GM19023 (cell line): Measurements from ENCODE around the gene TMEM213.

Experiments
- ATAC-seq: cut with Tn5 transposase; IDR thresholded peaks from one replicate; pipeline ENCODE4 v1.9.1; 2021; ENCODE audit warnings: mild to moderate bottlenecking, moderate library complexity; ENCODE audit not compliant: unreplicated experiment

The TMEM213 gene

DNA sequence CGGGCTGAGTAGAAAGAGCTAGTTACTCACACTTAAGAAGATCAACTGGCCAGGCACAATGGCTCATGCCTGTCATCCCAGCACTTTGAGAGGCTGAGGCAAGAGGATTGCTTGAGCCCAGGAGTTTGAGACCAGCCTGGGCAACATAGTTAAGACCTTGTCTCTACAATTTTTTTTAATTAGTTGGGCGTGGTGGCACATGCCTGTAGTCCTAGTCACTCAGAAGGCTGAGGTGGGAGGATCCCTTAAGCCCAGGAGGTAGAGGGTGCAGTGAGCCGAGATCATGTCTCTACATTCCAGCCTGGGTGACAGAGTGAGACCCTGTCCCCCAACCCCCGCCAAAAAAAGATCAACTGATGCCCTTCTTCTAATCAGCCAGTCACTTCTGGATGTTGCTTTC is 74.8 kb downstream of the TMEM213 start:
- no peak for ATAC-seq

DNA sequence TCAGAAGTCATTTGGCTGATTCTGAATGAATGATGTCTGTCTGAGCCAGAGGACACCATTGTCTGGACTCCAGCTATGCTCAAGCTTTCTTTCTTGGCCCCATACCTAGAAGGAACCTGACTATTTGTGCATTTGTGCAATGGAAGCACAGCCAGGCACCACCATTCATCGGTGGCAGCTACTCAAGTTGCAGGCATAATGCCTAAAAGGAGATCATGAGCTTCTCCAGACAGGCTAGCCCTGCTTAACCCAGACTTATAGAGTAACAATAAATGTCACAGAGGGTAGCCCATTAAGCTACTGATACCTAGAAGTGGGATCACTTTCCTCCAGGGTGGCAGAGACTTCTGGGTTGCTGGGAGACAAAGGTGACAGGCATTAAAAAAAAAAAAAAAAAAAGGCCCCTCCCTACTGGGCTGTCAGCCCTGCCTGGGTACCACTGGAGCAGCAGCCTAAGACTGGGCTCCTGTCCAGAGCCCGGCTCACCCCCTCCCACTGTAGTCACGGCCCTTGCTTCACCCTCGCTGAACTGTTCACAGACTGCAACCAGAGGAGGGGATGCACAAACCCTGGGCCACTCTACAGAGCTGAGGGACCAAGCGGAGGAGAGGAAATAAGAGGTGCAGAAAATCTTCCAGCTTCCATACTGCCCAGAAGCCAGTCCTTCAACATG is 75.6 kb downstream of the TMEM213 start:
- no peak for ATAC-seq

DNA sequence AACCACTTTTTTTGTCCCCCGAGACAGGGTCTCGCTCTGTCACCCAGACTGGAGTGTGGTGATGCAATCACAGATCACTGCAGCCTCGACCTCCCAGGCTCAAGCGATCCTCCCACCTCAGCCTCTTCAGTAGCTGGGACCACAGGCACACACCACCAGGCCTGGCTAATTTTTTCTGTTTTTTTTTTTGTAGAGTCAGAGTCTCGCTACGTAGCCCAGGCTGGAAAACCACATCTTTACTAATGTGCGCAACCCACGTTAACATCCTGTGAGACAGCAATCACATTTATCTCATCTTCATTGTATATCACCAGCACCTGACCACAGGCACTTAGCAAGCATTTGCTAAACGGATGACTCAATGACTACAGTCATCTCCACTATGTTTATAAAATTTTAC is 78.0 kb downstream of the TMEM213 start:
- no peak for ATAC-seq

DNA sequence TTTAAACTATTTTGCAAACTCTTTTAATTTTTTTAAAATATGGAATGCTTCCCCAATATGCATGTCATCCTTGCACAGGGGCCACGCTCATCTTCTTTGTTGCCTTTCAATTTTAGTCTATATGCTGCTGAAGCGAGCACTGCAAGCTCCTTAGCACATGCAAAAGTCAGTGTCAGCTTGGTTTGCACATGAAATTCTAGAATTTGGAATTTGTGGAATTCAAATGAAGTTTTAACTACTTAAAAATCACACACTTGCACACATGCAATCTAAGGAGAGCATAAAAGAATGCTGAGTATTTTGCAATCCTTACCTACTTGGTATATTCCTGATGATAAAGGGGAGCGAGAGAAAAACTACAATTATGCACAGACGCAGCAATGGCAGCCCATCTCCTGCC is 78.5 kb downstream of the TMEM213 start:
- no peak for ATAC-seq

DNA sequence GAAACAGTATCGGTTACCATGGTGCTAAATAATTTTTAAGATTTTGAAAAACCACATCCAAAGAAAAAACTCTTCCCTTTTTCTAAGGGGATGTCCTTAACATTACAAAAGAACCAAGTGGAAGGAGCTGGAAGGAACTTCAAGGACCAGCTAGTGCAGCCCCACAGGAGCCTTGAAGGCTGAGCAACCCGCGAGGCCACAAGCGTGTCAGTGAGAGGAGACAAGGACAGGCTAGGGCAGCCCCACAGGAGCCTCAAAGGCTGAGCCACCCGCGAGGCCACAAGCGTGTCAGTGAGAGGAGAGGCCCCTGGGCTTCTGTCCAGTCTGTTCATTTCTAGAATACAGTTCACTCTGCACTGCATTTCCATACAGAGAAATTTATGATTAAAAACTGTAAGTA is 80.3 kb downstream of the TMEM213 start:
- no peak for ATAC-seq

DNA sequence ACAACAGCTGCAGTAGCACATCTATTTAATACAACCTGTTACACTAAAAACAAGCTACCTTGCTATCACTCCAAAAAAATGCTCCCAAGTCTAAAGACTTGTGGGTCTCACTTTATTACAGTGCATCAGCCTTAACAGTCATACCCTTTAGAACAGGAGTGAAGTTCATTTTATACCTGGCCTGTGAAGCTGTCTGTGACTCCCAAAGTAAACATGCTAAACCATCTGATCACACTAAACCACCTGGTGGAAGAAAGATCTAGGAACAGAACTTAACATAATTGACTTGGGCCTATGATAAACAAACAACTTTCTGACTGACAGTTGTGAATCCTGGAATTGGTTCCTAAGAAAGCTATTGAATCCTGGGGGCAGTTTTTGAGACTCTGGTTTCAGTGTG is 81.1 kb downstream of the TMEM213 start:
- no peak for ATAC-seq

DNA sequence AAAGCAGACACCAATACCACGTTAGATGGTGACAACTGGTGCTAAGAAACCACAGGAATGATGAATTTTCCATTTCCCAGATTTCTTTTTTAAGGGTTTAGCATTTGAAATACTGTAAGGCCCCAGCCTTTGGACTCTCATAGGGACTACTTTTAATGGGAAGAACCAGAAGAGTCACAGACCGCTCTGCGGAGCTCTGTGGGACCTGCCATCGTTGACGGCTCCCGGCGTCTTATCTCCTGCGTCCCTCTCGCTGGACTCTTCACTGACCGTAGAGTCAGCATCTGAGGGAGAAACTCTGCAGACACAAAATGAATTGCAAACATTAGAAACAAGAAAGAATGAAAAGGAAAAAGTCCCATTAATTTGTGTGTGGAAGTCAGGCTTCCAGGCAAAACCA is 81.6 kb downstream of the TMEM213 start:
- no peak for ATAC-seq

DNA sequence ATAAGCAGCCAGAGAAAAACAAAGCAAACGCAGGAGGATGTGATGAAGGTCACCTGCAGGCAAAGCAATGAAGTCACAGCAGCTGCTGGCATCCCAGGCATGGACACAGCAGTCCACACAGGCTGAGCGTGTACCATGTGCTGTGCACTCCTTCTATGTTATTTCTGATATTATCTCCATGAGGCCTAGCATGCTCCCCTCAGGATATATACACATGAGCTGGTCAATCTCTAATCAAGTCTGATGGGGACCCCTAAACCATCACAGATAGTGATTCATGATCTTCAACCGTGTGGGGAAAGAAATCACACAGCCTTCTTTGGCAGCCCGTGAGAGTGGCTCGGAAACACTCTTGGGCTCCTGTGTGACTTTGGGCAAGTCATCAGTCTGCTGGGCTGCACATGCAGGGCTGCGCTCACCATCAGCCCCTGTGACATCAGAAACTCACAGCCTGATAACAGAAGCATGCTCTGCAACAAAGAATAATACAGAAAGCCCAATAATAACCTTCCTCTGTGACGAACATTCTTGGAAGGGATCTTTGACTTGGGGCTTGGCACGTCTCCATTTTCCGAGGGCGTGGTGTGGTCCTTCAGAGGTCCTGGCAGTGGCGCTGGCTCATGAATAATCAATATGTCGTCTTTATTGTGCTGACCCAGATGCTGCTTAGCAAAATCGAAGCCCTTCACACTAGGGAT is 83.2 kb downstream of the TMEM213 start:
- no peak for ATAC-seq

DNA sequence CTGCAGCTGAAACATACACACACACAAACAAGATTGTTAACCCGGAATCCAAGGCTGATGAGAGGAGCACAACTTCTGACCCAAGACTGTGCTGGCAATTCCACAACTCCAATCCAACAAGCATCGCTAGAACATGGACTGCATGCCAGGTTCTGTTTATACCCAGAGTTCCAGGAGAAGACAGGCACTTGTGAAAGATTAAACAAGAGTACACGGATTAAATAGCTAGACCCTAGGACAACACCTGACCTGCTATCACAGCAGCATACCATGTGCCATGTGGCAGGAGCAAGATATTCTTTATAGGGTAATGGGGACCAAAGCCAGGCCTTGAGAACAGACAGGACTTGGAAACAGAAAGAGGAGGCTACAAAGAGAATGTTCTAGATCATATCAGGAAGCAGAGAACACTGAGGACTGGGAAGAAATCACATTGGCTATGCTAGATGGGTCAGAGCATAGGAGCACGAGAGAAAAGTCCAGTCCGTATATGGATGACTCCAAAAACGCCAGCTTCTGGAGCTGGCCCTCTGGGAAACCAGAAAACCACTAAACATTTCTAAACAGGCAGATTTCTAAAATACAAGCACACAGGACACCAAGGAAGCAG is 83.9 kb downstream of the TMEM213 start:
- ATAC-seq: no peak

DNA sequence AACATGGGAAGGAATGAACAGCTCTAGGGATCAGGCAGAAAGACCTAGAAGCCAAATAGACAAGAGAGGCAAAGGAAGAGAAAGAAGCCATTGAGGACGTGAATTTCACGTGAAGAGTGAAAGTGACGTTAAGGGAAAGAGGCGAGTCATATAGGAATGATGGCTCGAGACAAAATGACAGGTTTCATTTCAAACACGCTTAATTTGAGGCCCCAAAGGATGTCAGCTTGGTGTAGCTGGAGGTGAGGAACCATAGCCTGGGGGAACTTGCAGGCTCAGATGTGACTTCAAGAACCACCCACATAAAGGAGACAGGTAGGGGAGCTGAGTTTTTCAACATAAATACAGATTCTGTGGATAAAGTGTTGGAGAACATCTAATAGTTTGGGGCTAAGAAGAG is 84.5 kb downstream of the TMEM213 start:
- ATAC-seq: no peak

DNA sequence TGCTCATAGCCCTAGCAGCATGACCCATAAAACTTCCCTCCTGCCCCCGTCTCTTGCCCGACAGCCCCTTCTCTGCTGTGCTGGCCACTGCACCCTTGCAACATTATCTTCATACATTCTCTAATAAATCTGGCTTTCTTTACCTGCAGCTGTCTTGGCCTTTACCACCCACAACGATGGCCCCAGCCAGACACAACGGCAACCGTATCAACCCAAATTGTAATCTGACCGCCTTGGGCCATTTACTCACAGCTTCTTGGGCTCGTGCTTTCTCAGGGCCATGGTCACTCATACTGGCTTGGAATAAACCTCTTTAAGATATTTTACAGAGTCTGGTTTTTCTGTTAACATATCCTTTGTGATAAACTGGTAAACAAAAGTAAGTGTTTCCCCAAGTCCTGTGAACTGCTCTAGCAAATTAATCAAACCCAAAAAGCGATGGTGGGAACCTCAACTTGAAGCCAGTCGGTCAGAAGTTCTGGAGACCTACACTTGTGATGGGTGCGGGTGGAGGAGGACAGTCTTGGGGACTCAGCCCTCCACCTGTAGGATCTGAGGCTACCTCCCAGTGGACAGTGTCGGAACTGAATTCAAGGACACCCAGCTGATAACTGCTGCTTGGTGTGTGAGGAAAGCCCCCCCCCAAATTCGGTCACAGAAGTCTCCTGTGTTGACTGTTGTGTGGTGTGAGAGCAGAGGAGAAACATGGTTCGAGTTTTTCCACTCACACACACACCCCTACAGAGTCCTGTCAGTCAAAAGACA is 87.8 kb downstream of the TMEM213 start:
- ATAC-seq: no peak

DNA sequence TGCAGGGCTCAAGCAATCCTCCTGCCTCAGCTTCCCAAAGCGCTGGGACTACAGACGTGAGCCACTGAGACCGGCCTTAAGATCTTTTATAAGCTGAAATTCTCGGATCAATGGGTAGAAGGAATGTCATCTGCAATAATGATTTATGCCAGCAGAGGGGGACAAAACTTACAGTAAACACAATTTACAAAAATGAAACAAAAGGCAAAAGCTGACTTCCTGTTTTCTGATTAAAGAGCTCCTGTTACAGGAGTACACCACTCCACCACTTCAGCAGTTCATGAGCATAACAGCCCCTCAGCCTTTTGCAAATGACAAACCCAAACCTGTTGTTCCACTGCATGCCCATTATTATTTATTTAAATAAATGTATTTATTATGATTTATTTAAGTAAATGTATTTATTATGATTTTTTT is 88.7 kb downstream of the TMEM213 start:
- ATAC-seq: peak; percentile 58

DNA sequence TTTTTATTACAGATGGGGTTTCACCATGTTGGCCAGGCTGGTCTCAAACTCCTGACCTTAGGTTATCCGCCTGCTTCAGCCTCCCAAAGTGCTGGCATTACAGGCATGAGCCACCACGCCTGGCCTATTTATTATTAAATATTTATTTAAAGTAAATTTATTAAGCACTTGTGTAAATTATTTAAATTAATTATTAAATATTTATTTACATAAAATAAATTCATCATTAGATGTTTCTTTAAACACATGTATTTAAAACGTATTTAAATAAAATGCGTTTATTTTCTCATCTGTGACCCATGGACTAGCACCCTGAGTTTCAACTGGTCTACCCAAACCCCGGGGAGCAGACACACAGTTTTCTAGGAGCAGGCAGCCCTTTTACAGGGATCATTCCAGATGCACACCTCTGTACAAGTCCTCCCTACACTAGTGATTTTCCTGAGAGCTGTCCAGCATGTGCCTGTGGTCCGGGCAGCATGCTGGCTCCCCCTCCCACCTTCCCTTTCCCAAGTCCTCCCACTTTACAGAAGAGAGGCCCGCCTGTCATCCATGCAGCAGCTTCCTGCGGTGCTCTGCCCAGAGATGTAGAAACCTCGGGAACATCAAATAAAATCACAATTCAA is 89.4 kb downstream of the TMEM213 start:
- ATAC-seq: no peak
